HepG2 (cell line): ENCODE results near the gene NAB2. TPM values are rescaled to one million over a fixed set of nuclear protein-coding genes. Genes with fewer than 3 reads are reported as not detected.

Experiments used
- AKNA ChIP-seq: sonication (generic); formaldehyde crosslinking; IDR thresholded peaks from 2 replicates; pipeline ENCODE4 v1.4.0; 2020; ENCODE audit warnings: missing genetic modification reagents, borderline replicate concordance
- IRX3 ChIP-seq: sonication (generic); formaldehyde crosslinking; IDR thresholded peaks from 2 replicates; pipeline ENCODE4 v1.8.1; 2023; ENCODE audit warnings: mild to moderate bottlenecking, low read depth, missing genetic modification reagents, borderline replicate concordance
- ZNF256 ChIP-seq: sonication (generic); formaldehyde crosslinking; conservative IDR thresholded peaks from 2 replicates; pipeline ENCODE4 v1.4.0; 2020; ENCODE audit warnings: missing genetic modification reagents
- ZNF687 ChIP-seq: sonication (generic); formaldehyde crosslinking; IDR thresholded peaks from 2 replicates; pipeline ENCODE4 v1.5.1; 2020; ENCODE audit warnings: mild to moderate bottlenecking, missing genetic modification reagents, moderate library complexity
- ZNF703 ChIP-seq: sonication (generic); formaldehyde crosslinking; IDR thresholded peaks from 2 replicates; pipeline ENCODE4 v1.5.1; 2020; ENCODE audit warnings: missing genetic modification reagents, mild to moderate bottlenecking, moderate library complexity, borderline replicate concordance
- polyA plus RNA-seq, 8 experiments: library from polyadenylated mRNA; depleted of rRNA in 3 of 8; stranded (reverse) in 7 of 8; unstranded in 1 of 8; fragments of >200 nt; fragmentation: Illumina TruSeq in 4 of 8; extraction: Trizol in 4 of 8; gene quantifications; 2 replicates each; pipeline versions ENCODE4 v1.2.1 to v1.2.3, GENCODE V29; 2011 to 2016; ENCODE audit warnings: low read depth in 4 of 8, missing spikeins in 1 of 8, mixed read lengths in 1 of 8; ENCODE audit not compliant: insufficient read depth in 1 of 8
- total RNA-seq, 5 experiments: library from RNA; depleted of rRNA; stranded (reverse); fragments of >200 nt; fragmentation: Illumina TruSeq; extraction: Trizol; gene quantifications; 2 replicates each; pipeline ENCODE4 v1.2.3, GENCODE V29; 2016; ENCODE audit warnings: low read depth in 1 of 5
- TF ChIP-seq, protein P1 (sequence below), 2 experiments: fragments of 450-650 bp in 1 of 2; sonication (generic) in 1 of 2; formaldehyde crosslinking in 1 of 2; IDR thresholded peaks; 2 replicates each; pipeline versions ENCODE4 v1.6.1 to v1.8.0; 2016 to 2022; ENCODE audit warnings: antibody characterized with exemption in 1 of 2, mild to moderate bottlenecking in 1 of 2, missing genetic modification reagents in 1 of 2

The NAB2 gene
- total and polyA plus RNA-seq, 2 of the 13 experiments (the other 11 are each of a cell fraction or from before 2014, with no cell fraction given) = 11.7 to 12.9 TPM

- TF ChIP-seq, protein P1, sequence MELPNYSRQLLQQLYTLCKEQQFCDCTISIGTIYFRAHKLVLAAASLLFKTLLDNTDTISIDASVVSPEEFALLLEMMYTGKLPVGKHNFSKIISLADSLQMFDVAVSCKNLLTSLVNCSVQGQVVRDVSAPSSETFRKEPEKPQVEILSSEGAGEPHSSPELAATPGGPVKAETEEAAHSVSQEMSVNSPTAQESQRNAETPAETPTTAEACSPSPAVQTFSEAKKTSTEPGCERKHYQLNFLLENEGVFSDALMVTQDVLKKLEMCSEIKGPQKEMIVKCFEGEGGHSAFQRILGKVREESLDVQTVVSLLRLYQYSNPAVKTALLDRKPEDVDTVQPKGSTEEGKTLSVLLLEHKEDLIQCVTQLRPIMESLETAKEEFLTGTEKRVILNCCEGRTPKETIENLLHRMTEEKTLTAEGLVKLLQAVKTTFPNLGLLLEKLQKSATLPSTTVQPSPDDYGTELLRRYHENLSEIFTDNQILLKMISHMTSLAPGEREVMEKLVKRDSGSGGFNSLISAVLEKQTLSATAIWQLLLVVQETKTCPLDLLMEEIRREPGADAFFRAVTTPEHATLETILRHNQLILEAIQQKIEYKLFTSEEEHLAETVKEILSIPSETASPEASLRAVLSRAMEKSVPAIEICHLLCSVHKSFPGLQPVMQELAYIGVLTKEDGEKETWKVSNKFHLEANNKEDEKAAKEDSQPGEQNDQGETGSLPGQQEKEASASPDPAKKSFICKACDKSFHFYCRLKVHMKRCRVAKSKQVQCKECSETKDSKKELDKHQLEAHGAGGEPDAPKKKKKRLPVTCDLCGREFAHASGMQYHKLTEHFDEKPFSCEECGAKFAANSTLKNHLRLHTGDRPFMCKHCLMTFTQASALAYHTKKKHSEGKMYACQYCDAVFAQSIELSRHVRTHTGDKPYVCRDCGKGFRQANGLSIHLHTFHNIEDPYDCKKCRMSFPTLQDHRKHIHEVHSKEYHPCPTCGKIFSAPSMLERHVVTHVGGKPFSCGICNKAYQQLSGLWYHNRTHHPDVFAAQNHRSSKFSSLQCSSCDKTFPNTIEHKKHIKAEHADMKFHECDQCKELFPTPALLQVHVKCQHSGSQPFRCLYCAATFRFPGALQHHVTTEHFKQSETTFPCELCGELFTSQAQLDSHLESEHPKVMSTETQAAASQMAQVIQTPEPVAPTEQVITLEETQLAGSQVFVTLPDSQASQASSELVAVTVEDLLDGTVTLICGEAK (IDR thresholded peaks at IDR 0.05) = no peak
- TF ChIP-seq, protein P1 (CRISPR knock-in tag; IDR thresholded peaks at IDR 0.05) = peak; percentile 69
- 0 out of 2 replicates have a peak, but pooled peaks have one; percentile 38 for TF ChIP-seq AKNA (CRISPR knock-in tag)
- TF ChIP-seq ZNF687 = peak; percentile 93
- TF ChIP-seq ZNF256 (CRISPR knock-in tag) = 0 out of 2 replicates have a peak, but pooled peaks have one; percentile 56
- peak; percentile 29; the same call in 1 of the 2 replicates for TF ChIP-seq IRX3 (CRISPR knock-in tag)
- TF ChIP-seq ZNF703 (CRISPR knock-in tag) = peak; percentile 78; the same call in 1 of the 2 replicates
These were observed at the start of gene NAB2 (continued) for GRCh38 chr12:57088354-57089270.
